Raji (cell line): ENCODE measurements around the gene TVP23A.

Experiments used
- POLR2A ChIP-seq: IDR thresholded peaks from 2 replicates; pipeline ENCODE4 v1.6.1; 2011; ENCODE audit warnings: low read depth, low read length, control low read depth; ENCODE audit not compliant: insufficient read depth

TVP23A gene

GRCh38 chr16:10817963-10818941, at the start of gene TVP23A:
TSS of gene TVP23A (minus strand) at chr16:10818794. CDS start at chr16:10818493, 301 bp downstream.
- no peak for TF ChIP-seq POLR2A

- TF ChIP-seq POLR2A, result no peak
Measured at GRCh38 chr16:10868104-10868595, 49.6 kb upstream of the TVP23A start.

DNA sequence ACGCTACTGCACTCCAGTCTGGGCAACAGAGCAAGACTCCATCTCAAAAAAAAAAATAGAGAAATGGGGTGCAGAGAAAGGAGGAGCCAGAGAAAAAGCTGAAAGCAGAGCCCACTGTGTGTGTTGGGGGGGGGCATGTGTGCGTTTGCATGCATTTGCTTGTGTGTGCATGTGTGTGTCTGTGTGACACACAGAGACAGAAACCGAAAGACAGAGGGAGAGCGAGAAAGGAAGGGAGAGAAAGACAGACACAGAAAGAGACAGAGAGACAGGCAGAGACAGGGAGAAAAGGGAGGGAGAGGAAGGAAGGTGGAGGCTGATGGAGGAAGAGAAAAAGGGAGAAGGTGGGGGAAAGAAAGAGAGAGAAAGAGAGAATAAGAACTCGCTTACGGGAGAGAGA, 48.6 kb upstream of the TVP23A start:
- TF ChIP-seq POLR2A, result peak; percentile 47

DNA sequence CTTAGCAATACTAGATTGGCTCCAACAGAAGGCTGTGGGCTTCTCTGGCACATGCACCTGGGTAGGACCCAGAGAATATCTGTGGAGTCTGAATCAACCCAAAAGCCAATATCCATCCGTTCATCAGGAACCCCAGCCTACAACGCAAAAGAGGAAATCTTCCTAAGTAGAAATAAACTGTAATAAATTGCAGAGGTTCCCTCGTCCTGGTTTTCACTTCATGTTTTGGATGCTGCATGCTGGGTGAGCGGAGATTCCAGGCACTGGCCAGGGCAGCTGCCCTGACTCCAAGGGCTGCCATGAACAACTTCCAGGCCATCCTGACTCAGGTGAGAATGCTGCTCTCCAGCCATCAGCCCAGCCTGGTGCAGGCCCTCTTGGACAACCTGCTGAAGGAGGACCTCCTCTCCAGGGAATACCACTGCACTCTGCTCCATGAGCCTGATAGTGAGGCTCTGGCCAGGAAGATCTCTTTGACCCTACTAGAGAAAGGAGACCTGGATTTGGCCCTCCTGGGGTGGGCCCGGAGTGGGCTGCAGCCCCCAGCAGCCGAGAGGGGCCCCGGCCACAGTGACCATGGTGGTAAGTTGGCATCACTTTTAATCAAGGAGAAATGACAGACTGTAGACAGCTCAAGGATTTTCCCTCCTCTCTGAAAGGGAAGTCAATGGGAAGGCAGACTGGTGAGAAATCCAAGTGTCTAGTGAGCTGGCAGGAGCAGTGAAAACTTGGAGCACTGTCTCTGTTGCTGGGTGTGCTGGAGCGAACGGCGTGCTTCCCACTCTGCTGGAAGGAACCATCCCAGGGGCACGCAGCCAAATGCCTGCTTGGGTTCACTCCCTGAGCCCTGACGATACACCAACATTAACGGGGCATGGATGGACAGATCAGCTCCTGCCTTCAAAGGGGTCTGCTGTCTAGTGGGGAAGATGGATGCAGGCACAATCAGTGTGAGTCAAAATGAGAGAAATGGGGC, 47.7 kb upstream of the TVP23A start:
- TF ChIP-seq POLR2A, result no peak

DNA sequence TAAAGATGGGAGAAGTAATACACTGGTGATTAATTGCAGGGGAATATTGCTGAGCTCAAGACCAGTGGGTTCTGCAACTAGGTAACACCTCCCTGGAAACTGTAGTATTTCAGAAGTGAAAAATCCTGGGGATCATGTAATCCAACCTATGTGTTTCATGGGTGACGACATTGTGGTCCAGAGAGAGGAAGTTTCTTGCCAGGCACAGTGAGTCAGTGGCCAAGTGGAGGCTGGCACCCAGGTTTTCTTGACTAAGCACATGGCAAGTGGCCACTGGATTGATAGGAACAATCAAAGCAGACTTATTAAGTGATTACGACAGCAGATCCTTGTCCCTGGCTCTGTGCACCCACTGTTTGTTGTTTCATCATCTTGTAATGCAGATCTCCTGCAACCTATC, 43.8 kb upstream of the TVP23A start:
- no peak for TF ChIP-seq POLR2A

DNA sequence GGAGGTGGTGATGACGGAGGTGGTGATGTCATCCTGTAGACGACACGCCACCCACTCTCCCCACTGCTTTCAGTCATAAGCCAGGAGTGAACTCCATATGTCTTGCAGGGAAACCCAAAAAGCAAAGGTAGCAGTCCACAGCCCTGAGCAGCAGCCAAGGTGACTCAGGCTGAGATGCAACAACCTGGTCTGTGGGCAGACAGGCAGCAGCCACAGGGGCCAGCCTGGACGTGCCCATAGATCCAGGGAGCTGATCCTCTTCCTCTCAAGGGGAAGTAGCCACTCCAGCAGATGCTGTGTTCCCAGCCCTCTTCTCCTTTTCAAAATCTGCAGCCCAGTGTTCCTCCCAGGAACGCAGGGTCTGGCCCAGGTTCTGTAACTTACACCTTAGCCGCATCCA, 41.1 kb upstream of the TVP23A start:
- TF ChIP-seq POLR2A, result no peak

GRCh38 chr16:10859020-10859419, 40.4 kb upstream of the TVP23A start:
- TF ChIP-seq POLR2A, result no peak

- TF ChIP-seq POLR2A, result no peak
Measured at GRCh38 chr16:10858203-10858602, 39.6 kb upstream of the TVP23A start.

DNA sequence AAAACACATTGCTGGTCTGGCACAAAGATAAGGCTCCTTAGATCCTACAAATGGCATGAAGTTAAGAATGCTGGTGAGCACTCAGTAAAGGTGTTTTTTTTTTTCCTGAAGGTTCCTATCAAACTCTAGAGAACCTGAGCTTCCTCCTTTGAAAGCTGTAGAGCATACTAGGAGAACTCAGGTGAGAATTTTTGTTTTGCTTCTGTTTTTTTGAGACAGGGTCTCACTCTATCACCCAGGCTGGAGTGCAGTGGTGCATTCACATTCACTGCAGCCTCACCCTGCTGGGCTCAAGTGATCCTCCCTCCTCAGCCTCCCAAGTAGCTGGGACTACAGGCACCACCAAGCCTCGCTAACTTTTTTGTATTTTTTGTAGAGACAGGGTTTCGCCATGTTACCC, 37.4 kb upstream of the TVP23A start:
- TF ChIP-seq POLR2A, result no peak

DNA sequence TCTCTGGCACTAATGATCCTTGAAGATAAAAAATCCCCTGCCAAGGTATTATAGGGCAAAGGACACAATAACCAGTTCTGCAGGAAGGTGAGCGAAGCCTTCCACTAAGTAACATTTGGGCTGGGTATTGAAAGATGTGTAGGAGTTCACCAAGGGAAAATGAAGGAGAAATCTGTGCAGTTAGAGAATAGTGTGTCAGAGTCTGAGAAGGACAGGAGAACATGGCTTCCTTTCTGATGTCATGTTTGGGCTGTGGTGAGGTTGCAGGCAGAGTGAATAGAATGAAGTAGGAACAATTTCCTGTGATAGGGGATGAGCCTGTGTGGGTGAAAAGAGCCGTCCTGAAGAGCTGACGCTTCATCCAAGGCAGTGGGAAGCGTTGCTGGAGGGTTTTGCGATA, 34.4 kb upstream of the TVP23A start:
- no peak for TF ChIP-seq POLR2A

GRCh38 chr16:10852286-10852685, 33.7 kb upstream of the TVP23A start:
- TF ChIP-seq POLR2A, result no peak

DNA sequence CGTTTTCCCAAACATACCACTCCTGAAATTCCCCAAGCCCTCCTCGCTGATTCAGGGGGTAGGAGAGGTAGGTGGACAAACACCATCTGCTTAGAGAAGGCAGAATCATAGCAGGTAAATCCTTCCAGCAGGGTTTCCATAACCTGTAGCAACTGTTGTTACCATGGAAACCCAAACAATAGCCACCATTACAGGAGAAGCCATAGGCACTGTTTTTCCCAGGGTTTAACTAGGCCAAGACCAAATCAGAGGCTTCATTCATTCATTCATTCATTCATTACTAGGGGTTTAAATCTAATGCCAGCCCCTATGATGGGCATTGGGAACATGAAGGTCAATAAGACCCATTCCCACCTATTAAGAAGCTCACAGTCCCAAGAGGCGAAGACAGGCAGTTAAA, 32.9 kb upstream of the TVP23A start:
- TF ChIP-seq POLR2A, result no peak

DNA sequence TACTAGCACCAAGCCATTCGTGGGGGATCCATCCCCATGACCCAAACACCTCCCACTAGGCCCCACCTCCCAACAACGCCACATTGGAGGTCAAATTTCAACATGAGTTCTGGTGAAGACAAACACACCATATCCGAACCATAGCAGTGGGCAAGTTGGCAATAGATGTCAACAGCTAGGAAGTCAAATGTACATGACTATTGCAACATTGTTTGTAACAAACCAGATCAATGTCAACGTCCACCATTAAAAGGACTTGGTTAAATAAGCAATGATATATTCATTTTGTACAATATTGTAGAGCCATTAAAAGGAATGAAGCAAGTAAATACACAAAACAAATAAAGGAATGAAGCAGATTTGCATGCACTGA, 31.9 kb upstream of the TVP23A start:
- TF ChIP-seq POLR2A, result no peak

- no peak for TF ChIP-seq POLR2A
Measured at GRCh38 chr16:10849736-10850477, 31.3 kb upstream of the TVP23A start.

DNA sequence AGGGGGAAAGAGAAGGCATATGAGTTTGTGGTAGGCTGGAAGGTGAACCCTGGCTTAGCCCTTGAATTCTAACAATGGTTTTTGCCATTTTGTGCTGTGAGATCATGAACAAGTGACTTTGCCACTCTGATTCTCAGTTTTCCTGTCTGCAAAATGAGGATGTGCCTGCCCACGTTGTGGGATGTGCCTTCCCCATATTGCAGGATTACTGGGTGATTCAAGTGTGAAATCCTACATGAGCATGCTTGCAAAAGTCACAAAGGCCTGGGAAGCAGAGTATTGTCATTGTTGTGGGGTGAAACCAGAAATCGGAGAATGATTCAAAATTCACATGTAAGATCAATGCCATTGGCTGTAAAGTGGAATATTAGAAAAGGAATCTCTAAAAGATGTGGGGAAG, 28.6 kb upstream of the TVP23A start:
- TF ChIP-seq POLR2A, result no peak
